ENCODE results near the gene NNAT. TPM values are rescaled to one million over a fixed set of nuclear protein-coding genes. Genes with fewer than 3 reads are reported as not detected.

NNAT gene
- total RNA-seq, 1 donor from 2014 or later: 19.3 TPM

DNA sequence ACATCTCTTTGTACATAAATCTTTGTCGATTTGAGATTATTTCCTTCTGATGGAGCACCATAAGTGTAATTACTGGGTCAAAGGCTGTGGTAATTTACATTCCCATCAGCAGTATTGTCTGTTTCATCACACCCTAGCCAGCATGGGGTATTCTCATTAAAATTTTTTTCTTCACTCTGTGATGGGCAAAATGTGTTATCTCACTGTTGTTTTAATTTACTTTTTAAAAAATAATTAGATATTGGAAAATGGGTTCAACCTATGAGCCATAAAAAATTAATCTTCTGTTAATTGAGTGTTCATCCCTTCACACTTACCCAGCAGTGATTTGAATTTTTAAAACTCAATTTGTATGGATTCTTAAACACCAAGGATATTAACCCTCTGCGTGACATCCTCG, 44.0 kb upstream of the NNAT start:
- H3K9me3 Mint-ChIP-seq: peaks cover 10% of the 10 kb centered on the region
- peaks cover 54% of the 10 kb centered on the region for H3K27me3 Mint-ChIP-seq (ENCODE audit: low read depth)
- no peak overlapping the region for H3K4me3 Mint-ChIP-seq
- H3K4me1 Mint-ChIP-seq: no peaks in the 10 kb centered on the region
- TF ChIP-seq, protein P1, sequence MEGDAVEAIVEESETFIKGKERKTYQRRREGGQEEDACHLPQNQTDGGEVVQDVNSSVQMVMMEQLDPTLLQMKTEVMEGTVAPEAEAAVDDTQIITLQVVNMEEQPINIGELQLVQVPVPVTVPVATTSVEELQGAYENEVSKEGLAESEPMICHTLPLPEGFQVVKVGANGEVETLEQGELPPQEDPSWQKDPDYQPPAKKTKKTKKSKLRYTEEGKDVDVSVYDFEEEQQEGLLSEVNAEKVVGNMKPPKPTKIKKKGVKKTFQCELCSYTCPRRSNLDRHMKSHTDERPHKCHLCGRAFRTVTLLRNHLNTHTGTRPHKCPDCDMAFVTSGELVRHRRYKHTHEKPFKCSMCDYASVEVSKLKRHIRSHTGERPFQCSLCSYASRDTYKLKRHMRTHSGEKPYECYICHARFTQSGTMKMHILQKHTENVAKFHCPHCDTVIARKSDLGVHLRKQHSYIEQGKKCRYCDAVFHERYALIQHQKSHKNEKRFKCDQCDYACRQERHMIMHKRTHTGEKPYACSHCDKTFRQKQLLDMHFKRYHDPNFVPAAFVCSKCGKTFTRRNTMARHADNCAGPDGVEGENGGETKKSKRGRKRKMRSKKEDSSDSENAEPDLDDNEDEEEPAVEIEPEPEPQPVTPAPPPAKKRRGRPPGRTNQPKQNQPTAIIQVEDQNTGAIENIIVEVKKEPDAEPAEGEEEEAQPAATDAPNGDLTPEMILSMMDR (IDR thresholded peaks at IDR 0.05; ENCODE audit: unreplicated experiment): no peak
- H3K36me3 Mint-ChIP-seq: no peaks in the 10 kb centered on the region
- H3K27ac Mint-ChIP-seq: no peak overlapping the region
- no peak for DNase-seq (ENCODE audit: low spot score in 2 of 2, unreplicated experiment in 2 of 2)

DNA sequence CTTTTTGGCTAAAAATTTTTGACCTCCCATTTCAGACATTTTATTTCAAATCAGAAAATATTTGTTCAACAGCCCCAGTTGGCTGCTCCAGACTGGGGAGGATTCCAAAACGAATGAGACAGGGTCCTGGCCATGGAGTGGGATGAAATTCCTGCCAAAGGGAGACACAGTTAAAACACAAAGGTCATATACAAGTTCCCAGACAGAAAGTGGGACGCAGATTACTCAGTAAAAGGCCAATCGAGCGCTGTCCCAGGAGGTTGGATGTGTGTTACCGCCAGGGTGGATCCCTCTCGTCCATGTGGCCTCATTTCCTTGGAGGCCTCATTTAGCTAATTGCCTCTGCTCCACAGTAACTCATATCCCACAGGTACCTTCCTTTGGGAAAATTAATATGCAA, 41.8 kb upstream of the NNAT start:
- Mint-ChIP-seq H3K36me3 (no peaks in the 10 kb centered on the region), H3K27ac (no peak overlapping the region), H3K9me3 (peaks cover 10% of the 10 kb centered on the region), H3K27me3 (ENCODE audit: low read depth) (peaks cover 54% of the 10 kb centered on the region), H3K4me3 (no peak overlapping the region), H3K4me1 (no peaks in the 10 kb centered on the region)
- no peak for DNase-seq (ENCODE audit: low spot score in 2 of 2, unreplicated experiment in 2 of 2)
- TF ChIP-seq, protein P1 (IDR thresholded peaks at IDR 0.05; ENCODE audit: unreplicated experiment): no peak

DNA sequence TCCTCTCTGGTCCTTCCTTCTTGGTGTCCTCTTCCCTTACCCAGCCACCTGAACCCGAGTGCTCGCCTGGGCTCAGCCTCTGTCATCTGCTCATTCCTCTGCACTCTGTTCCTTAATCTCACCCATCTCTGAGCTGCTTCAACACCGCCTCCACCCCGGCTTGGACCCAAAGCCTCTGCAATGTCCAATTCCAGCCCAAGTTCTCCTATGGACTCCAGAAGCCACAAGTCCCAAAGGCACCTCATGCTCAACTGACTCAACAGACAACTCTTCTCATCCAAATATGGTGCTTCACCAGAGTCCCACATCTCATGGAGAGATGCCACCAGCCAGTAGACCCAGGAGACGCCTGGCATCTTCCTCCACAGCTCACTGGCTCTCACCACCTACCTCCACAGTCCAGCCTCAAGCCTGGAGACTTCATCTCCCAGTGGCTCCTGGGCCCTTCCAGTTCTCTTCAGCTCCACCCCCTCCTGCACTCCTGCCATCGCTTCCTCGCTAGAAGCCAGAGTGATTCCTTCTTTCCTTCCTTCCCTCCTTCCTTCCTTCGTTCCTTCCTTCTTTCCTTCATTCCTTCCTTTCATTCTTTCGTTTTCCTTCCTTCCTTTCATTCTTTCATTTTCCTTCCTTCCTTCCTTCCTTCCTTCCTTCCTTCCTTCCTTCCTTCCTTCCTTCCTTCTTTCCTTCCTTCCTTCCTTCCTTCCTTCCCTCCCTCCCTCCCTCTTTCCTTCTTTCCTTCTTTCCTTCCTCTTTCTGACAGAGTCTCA, 40.9 kb upstream of the NNAT start:
- H3K27me3 Mint-ChIP-seq (ENCODE audit: low read depth): peaks cover 52% of the 10 kb centered on the region
- no peak overlapping the region for H3K27ac Mint-ChIP-seq
- TF ChIP-seq, protein P1 (IDR thresholded peaks at IDR 0.05; ENCODE audit: unreplicated experiment): no peak
- no peak overlapping the region for H3K4me3 Mint-ChIP-seq
- no peak for DNase-seq (ENCODE audit: low spot score in 2 of 2, unreplicated experiment in 2 of 2)
- H3K36me3 Mint-ChIP-seq: no peaks in the 10 kb centered on the region
- H3K4me1 Mint-ChIP-seq: no peaks in the 10 kb centered on the region
- peaks cover 10% of the 10 kb centered on the region for H3K9me3 Mint-ChIP-seq

DNA sequence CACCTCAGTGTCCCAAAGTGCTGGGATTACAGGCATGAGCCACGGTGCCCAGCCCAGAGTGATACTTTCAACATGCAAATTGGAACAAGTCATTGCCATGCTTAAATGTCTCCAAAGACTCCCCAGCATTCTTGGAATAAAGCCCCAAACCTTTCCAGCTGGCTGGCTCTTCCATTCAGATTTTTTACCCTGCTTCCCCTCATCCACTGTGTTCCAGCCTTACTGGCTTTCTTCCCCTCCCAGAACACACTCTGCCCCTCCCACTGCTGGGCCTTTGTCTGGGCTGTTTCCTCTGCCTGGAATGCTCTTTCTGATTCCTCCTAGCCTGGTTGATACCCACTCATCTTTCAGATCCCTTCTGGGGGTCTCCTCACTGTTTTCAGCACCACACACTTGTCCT, 40.1 kb upstream of the NNAT start:
- no peak overlapping the region for H3K27ac Mint-ChIP-seq
- H3K4me3 Mint-ChIP-seq: no peak overlapping the region
- no peaks in the 10 kb centered on the region for H3K36me3 Mint-ChIP-seq
- no peak for DNase-seq (ENCODE audit: low spot score in 2 of 2, unreplicated experiment in 2 of 2)
- peaks cover 47% of the 10 kb centered on the region for H3K27me3 Mint-ChIP-seq (ENCODE audit: low read depth)
- TF ChIP-seq, protein P1 (IDR thresholded peaks at IDR 0.05; ENCODE audit: unreplicated experiment): no peak
- no peaks in the 10 kb centered on the region for H3K4me1 Mint-ChIP-seq
- peaks cover 5% of the 10 kb centered on the region for H3K9me3 Mint-ChIP-seq

DNA sequence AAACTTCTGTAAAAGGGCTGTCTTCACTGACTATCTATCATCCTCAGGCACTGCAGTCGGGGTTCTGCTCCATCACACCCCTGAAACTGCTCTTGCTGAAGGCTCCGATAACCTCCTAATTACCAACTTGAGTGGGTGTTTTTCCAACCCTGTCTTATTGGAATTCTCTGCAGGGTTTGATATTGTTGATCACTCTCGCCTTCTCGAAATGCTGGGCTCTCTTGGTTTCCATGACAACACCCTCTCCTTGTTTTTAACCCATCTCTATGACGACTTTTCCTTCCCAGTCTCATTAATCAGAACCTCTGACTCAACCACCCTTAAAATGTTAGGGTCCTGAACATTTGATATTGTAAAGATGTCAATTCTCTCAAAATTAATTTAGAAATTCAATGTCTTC, 39.4 kb upstream of the NNAT start:
- H3K27me3 Mint-ChIP-seq (ENCODE audit: low read depth): peaks cover 42% of the 10 kb centered on the region
- H3K27ac Mint-ChIP-seq: no peak overlapping the region
- peaks cover 4% of the 10 kb centered on the region for H3K9me3 Mint-ChIP-seq
- DNase-seq (ENCODE audit: low spot score in 2 of 2, unreplicated experiment in 2 of 2): no peak
- H3K4me3 Mint-ChIP-seq: no peak overlapping the region
- TF ChIP-seq, protein P1 (IDR thresholded peaks at IDR 0.05; ENCODE audit: unreplicated experiment): no peak
- no peaks in the 10 kb centered on the region for H3K36me3 Mint-ChIP-seq
- no peaks in the 10 kb centered on the region for H3K4me1 Mint-ChIP-seq
